Esophagus muscularis mucosa (tissue), 3 donors: ENCODE data around the gene TMEM269.

Source experiments
- POLR2A ChIP-seq: fragments of 450-650 bp; IDR thresholded peaks from one replicate; pipeline ENCODE4 v1.6.1; 2017; ENCODE audit warnings: antibody characterized with exemption, moderate library complexity, mild to moderate bottlenecking, low read depth
- TF ChIP-seq, protein P1 (sequence below), 3 experiments: fragments of 200-600 bp in 2 of 3; fragments of 450-650 bp in 1 of 3; sonication (generic) in 2 of 3; IDR thresholded peaks; one replicate each; pipeline ENCODE4 v1.5.1; 2017 to 2019; ENCODE audit warnings: antibody characterized with exemption in 3 of 3, mild to moderate bottlenecking in 2 of 3, moderate library complexity in 1 of 3

DNA sequence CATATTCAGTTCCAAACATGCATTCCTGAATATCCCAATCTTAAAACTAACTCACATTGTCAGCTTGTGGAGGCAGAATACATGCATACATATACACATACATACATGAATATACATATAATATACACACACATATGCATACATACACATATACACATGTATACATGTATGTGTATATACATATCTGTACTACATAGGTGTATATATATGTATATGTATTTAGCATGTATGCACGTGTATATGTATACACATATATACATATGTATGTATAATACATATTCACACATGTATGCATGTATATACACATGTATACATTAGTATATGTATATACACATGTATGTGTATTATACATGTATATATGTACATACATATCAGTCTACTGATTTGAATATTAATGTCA, 60.4 kb downstream of the TMEM269 start:
- TF ChIP-seq, protein P1, sequence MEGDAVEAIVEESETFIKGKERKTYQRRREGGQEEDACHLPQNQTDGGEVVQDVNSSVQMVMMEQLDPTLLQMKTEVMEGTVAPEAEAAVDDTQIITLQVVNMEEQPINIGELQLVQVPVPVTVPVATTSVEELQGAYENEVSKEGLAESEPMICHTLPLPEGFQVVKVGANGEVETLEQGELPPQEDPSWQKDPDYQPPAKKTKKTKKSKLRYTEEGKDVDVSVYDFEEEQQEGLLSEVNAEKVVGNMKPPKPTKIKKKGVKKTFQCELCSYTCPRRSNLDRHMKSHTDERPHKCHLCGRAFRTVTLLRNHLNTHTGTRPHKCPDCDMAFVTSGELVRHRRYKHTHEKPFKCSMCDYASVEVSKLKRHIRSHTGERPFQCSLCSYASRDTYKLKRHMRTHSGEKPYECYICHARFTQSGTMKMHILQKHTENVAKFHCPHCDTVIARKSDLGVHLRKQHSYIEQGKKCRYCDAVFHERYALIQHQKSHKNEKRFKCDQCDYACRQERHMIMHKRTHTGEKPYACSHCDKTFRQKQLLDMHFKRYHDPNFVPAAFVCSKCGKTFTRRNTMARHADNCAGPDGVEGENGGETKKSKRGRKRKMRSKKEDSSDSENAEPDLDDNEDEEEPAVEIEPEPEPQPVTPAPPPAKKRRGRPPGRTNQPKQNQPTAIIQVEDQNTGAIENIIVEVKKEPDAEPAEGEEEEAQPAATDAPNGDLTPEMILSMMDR (IDR thresholded peaks at IDR 0.05): no peak
- TF ChIP-seq POLR2A: no peak
